ENCODE measurements around the gene IGFL3.
"Not testable (repeated sequence)": the region's sequence is repeated elsewhere in the genome, so short reads cannot be mapped to it uniquely, and the experiment has no call there.

Gene IGFL3

DNA sequence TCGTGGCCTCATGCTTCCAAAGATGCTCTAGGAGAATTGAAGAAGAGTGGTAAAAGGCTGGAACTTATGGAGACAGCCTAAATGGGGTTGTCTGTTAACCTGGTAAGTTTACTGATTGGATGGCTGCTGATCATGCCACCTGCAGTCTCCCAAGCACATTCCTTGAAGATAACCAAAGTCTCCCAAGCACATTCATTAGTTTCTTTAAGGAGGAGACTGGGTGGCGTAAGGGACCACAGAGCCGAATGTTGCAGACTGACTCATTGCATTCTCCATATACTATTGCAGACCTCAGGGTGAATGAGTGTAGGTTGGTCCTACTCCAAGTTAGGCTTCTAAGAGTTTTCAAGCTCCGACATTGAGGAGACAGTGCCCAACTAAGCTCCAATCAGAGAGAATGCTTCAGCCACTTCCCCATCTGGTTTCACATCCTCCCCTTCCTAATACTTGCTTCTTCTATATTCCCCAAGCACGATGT is at the start of gene IGFL3:
IGFL3 (minus strand) TSS at position 51 of the 478 bp plus-strand sequence; CDS start at position 12, 39 bp downstream.
- DNase-seq = no peak

DNA sequence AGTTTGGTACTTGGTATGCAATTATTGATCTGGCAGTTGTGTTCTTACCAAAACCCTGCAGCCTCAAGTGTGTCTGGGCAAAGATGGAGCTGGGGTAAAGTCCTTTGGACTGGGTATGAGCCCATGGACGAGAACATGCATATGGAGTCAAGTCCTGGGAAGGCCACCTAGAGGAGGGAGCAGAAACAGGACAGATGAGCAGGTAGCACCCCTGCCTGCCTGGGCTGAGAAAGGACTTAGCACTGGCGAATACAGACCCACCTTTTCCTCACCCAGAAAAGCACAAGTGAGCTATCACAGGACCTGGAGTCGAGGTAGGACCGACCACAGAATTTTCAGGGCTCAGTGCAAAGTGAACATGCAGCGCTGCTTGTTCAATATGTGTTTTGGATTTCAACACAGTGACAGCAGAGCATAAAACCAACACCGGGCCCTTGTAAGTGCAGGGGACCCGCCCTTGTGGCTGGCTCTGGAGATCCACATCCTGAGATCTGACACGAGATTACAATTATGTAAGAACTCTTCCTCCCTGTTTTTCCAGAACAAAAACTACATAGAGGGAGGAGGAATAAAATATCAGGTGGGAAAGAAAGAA is 49.5 kb upstream of the IGFL3 start:
- DNase-seq = no peak

DNA sequence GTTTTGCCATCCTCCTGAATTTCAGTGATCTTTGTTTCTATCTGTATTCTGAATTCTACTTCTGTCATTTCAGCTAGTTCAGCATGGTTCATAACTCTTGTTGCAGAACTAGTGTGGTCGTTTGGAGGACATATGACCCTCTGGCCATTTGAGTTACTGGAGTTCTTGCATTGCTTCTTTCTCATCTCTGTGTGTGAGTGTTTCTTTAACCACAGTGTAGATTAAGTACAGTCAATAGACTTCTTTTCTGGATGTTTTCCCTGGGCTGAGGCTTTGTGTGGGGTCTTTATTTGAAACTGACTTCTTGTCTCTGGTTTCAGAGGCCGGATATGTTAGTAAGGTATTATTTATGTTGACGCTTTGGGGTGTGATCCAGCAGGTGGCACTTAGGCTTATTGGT is 38.2 kb upstream of the IGFL3 start:
- no peak for DNase-seq

DNA sequence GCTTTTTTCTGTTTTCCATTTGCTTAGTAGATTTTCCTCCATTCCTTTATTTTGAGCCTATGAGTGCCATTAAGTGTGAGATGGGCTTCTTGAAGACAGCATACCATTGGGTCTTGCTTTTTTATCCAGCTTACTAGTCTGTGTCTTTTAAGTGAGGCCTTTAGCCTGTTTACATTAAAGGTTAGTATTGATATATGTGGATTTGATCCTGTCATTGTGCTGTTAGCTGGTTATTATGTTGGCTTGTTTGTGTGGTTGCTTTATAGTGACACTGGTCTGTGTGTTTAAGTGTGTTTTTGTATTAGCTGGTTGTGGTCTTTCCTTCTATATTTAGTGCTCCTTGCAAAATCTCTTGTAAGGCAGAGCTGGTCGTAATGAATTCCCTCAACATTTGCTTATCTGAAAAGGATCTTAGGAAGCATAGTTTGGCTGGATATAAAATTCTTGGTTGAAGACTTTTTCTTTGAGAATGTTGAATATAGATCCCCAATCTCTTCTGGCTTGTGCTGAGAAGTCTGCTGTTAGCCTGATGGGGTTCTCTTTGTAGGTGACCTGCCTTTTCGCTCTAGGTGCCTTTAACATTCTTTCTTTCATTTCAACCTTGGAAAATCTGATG is 37.3 kb upstream of the IGFL3 start:
- not testable (repeated sequence) for DNase-seq

DNA sequence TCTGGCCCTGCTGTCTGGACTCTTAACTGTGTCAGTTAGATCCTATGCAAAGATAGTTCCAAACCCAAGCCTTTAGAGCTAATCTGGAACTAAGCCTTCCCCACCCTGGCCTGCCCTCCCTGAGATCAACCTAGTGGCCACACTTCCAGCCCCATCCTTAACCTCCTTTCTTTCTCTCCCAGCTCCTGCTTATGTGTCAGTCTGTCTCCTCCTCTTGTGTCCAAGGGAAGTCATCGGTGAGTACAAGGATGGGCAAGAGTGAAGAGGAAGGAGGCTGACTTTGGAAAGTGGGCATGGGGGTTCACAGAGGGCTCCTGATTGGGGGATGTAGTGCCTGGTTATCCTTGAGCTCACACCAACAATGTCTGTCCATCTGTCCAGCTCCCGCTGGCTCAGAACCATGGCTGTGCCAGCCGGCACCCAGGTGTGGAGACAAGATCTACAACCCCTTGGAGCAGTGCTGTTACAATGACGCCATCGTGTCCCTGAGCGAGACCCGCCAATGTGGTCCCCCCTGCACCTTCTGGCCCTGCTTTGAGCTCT is 35.8 kb upstream of the IGFL3 start:
- no peak for DNase-seq

DNA sequence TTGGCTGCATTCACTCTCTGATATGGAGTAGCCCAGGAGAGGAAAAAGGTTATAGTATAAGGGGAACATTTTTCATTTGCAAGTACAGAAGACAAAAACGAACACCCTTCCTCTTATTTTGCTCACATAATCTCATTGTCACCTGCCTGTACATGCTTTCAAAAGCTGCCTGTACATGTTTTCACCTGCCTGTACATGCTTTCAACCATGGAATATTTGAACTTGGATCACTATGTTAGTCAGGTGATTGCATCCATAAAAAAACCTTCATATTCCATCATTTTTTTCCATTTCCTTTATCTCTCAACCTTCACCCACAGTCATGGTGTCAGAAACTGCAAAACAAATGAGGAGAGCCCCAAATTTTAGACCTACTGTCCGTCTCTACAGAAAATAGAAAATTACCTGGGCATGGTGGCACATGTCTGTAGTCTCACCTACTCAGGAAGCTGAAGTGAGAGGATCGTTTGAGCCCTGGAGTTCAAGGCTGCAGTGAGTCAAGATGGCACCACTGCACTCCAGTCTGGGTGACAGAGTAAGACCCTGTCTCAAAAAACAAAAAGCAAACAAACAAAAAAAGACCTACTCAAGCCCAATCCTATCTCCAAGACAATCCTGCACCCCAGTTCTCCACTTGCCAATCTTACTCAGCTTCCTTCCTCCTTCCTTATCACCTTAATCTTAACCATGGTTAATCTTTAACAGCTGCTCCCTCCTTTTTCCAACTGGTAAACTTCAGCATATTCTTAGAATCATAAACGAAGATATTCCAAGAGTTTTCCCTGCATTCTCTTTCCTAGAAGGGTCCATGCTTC is 35.1 kb upstream of the IGFL3 start:
- DNase-seq = no peak

DNA sequence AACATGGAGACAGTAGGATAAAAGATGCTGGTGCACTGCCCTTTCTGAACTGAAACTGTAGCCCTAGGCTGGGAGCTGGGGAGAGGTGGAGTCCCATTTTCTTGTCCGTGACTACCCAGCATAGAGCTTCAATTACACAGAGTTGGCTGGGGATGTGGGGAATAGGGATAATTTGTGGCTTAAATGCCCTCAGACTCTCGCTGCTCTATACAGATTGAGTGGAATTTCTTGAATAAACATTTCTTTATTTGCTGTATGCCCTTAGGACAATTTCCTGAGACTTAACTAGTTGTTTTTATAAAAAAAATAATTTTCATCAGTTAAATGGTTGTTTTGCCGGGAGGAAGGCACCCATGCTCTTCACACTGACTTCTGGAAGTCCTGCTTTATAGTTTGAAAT is 30.7 kb upstream of the IGFL3 start:
- no peak for DNase-seq

DNA sequence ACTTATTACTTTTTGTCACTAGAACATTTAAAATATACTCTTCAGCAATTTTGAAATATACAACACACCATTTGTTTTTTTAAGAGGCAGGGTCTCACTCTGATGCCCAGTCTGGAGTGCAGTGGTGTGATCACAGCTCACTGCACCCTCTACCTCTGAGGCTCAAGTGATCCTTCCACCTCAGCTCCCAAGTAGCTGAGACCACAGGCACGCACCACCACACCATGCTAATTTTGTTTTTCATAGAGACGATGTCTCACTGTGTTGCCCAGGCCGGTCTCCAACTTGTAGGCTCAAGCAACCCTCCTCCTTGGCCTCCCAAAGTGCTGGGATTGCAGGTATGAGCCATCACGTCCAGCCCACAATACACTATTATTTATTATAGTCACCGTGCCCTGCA is 26.1 kb upstream of the IGFL3 start:
- no peak for DNase-seq

DNA sequence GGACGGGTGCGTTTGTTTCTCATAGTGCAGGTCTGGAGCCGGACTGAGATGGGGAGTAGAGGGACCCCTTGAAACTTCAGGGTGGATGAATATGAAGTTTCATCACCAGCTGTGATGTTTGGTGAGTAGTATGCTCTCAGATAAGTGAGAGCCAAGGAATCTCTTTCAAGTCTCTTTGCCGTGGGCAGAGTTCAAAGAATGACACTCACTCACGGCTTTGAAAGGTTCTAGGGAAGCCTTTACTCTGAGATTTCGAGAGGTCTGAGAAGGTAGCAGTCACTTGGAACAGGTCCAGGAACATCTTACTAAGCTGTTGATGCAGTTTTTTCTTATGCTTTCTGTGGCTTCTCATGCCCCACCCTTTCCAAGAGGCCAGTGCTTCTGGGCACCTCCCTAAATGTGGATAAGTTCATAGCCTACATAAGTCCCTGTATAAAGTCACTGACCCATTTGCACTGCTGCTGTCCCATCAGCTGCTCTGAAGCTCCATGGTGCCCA is 23.4 kb upstream of the IGFL3 start, which contains the start of gene IGFL2:
IGFL2 (plus strand) TSS at position 448 of the 498 bp plus-strand sequence; CDS start at position 489, 41 bp downstream.
- no peak for DNase-seq

DNA sequence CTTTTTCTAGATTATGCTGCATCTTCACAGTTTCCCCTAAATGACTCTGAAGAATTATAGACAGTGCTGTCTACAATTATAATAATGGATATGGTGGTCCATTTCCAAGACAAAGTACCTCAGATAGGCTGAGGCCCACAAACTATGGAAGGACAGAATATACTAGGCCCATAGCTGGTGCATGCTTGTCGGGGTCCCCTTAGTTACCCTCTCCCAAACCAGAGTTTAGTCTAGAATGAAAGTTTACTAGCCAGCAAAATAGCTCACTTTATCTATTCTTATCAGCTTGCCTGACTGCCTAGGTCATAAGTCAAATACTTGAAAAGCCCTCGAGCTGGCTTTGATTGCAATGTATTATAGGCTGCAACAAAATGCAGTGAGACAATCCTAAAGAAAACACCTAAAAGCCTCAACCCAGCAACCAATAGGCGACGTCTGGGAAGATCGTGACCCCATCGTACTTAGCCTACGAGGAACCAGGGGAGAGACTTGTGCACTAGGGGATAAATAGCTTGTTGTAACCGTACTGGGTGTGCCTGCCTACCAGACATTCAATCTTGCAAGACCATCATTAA is 22.8 kb upstream of the IGFL3 start:
- DNase-seq = no peak

DNA sequence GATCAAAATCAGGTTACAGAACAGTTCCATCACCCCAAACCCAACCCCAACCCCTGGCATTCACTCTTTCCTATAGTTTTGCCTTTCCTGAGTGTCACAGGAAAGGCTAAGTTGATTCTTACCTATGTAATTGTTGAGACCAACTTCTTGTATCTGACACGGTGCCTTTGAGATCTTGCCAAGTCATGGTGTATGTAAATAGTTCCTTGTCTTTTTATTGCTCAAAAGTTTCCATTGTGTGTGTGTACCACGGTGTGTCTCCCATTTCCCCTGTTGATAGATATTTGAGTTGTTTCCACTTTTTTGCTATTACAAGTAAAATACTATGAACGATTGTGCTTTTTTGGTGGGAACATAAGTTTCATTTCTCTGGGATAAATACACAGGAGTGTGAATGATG is 20.3 kb upstream of the IGFL3 start:
- no peak for DNase-seq

DNA sequence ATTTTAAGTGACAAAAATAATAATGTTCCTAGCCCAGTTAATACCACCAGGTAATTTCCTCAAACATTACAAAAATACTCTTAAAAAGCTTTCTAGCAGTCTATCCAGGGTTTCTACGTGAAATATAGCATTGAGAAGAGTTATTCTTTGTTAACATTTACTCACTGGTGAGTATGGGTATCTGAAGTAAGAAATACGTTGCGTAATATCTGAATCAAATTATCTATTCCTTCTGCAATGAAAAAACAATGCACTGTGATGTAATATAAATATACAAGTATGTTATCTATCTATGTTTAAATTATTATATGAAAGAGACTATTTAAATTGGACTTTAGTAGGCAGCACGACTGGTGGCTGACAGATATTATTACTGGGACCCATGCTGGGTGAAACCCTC is 17.8 kb upstream of the IGFL3 start:
- no peak for DNase-seq

DNA sequence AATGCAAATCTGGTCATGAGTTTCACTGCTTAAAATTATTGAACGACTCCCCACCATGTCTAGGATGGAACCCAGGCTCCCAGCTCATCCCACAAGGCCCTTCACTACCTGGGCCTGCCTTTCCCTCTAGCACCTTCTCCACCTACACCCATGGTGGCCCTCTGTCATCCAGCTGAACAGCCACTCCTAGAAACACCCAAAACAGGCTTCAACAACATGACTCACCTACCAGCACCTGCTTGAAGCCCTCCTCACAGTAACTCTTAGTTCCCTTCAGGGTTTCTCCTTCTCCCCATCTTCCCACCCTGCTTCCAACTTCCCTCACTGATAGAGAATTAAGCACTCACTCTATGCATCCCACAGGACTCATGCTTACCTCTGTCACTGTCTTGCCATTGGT is 16.9 kb upstream of the IGFL3 start:
- no peak for DNase-seq

DNA sequence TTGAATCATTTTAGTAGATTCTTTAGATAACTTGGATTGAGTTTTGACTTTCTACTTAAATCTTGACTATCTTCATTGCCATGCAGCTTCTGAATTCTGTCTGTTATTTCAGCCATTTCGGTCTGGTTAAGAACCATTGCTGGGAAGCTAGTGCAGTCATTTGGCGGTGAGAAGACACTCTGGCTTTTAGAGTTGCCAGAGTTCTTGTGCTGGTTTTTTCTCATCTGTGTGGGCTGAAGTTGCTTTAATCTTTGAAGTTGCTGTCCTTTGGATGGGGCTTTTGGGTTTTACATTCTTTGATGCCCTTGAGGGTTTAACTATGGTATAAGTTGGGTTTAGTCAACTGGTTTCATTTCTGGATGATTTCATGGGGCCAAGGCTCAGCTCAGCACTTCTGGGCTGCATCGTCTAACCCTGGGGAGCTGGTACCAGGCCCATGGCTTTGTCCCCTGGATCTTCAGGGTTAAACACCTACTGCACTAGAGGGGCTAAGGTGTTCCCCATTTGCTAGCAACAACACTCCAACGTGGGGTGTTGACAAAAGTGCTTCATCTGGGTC is 13.5 kb upstream of the IGFL3 start:
- no peak for DNase-seq

DNA sequence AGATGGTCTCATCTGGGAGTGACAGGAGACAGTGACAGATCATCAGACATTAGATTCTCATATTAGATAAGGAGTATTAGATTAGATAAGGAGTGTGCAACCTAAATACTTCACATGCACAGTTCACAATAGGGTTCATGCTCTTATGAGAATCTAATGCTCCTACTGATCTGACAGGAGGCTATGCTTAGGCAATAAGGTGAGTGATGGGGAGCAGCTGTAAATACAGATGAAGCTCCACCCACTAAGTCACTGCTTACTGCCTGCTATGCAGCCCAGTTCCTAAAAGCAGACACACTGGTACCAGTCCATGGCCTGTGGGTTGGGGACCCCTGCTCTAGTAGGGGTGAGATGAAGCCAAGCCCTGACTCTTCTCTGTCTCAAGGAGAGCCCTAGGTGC is 10.0 kb upstream of the IGFL3 start:
- peak; percentile 36 for DNase-seq

DNA sequence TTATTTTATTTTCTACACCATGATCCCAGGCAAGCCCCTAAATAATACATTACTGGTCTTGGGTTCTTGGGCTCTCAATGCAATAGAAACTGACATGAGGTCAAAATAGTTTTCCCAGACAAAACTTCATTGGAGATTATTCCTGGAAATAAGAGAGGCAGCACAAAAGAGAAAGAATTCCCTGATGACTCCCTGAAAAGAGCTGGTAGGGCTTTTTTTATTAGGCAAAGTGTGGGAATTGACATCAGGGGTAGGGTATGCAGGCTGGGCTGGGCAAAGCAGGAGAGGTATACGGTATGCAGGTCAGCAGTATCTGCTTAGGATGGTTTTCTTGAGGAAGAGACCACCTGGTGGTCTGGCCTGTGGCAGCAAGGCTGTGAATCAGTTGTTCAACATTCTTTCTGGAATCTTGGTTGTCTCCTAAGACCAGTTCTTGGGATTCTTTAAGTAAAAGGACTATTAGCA is 9.3 kb upstream of the IGFL3 start:
- no peak for DNase-seq

DNA sequence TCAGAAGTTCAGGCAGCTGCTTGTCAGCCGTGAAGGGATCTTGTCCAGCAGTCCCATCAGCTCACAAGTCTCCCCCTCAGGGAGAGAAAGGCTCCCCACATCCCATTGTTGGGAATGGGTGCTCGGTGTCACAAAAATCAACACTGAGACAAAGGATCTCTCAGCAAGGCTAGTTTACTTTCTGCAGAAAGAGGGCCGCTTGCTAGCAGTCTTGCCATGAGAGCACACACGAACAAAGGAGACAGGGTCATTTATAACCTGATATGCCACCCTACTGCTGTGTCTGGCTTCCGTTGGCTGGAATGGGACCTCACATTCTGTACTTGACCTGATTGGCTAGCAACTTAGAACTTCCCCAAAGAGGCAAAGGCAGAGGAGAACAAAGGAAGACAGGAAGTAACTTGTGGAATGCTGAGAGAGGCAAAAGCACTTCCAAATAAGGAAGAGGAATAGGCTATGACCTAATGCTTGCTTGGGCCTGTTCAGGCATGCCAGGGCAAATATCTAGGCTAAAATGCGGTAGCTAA is 8.7 kb upstream of the IGFL3 start:
- peak; percentile 75 for DNase-seq

DNA sequence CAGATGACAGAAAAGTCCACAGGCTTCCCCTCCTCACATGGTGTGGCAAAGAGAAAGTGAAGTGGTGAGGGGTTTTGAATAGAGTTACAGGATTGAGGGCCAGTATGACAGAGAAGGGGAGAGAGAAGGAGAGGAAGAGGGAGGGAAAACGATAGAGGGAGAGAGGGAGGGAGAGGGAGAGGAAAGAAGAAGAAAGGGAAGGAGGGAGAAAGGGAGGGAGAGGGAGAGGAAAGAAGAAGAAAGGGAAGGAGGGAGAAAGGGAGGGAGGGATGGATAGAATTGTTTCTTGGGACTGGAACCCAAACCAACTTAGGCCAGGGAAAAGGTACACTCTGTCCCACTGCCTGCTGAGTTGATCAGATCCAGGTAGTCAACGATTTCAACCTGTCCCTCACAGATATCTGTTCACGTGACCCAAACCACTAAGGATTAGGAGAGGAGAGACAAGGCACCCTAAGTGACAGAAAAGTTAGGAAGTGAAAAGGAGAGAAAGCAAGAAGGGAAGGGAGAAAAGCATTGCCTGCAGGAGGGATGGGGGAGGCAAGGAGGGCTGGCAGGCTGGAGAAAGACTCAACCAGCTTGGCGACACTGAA is 8.1 kb upstream of the IGFL3 start:
- DNase-seq = no peak

DNA sequence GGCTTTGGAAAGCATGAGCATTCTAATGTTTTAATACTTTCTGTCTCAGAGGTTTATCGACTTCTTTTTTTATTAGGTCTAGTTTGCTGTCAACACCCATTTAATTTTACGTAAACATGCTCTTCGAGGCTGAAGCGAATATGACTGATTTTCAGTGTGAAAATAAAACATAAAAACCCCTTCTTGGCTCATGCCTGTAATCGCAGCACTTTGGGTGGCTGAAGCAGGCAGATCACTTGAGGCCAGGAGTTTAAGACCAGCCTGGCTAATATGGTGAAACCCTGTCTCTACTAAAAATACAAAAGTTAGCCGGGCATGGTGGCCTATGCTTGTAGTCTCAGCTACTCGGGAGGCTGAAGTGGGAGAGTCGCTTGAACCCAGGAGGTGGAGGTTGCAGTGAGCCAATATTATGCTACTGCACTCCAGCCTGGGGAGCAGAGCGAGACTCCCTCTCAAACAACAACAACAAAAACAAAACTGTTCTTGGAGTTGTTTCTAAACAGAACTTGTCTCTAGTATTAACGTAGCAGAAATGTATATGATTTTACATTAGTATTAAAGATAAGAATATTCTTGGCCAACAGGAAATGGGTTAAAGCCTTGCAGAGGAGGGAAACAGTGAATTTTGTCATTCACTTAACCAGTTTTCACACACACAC is 7.1 kb upstream of the IGFL3 start:
- no peak for DNase-seq

DNA sequence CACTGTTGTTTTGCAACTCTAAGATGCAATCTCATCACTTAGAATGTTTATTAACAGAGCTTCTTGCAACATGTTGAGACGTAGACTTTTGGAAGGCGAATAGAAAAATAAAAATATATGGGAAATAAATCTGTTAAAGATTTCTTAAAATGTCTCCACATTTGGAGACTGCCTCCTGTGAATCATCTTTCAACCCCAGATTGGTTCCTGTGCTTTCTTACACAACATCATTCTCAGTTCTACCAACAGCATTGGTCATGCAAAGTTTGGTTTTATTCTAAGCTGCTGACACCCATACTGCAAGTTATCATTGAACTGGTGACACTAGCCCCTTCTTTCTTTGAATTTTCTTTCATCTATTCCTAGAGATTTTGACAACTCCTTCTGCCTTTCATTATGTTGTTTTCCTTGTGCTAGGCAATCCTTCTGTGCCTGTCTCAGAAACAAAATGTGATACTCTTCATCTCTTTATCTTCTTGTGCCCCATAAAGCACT is 1.6 kb upstream of the IGFL3 start:
- DNase-seq = no peak

DNA sequence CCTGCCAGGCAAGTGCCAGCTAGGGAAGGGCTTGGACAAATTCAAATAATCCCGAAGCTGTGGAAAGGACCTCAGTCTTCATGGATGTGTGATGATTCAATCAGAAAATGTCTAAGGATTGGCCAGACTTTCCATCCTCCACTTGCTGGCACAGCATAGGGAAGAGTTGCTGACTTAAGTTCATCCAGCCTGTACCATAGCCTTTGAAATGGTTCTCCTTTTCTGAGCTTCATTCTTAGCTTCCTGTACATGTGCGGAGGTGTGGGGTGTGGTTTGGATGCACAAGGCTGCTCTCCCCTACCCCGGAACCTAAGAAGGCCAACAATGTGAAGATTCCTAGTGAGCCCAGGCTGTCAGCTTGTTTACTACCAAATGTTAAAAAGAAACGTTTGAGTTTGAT is 959 bp upstream of the IGFL3 start:
- no peak for DNase-seq
